Body of pancreas (tissue), 4 donors: Measurements from ENCODE around the gene RASGEF1C.

Experiments used
- POLR2A ChIP-seq, 3 donors: fragments of 450-650 bp; IDR thresholded peaks; one replicate each; pipeline ENCODE4 v1.6.1; 2016; ENCODE audit warnings: antibody characterized with exemption in 3 of 3, mild to moderate bottlenecking in 2 of 3
- TF ChIP-seq, protein P1 (sequence below), 7 experiments: fragments of 450-650 bp in 4 of 7; fragments of 200-600 bp in 3 of 7; sonication (generic) in 3 of 7; IDR thresholded peaks; one replicate each; pipeline ENCODE4 v1.5.1; 2016 to 2019; ENCODE audit warnings: antibody characterized with exemption in 7 of 7

DNA sequence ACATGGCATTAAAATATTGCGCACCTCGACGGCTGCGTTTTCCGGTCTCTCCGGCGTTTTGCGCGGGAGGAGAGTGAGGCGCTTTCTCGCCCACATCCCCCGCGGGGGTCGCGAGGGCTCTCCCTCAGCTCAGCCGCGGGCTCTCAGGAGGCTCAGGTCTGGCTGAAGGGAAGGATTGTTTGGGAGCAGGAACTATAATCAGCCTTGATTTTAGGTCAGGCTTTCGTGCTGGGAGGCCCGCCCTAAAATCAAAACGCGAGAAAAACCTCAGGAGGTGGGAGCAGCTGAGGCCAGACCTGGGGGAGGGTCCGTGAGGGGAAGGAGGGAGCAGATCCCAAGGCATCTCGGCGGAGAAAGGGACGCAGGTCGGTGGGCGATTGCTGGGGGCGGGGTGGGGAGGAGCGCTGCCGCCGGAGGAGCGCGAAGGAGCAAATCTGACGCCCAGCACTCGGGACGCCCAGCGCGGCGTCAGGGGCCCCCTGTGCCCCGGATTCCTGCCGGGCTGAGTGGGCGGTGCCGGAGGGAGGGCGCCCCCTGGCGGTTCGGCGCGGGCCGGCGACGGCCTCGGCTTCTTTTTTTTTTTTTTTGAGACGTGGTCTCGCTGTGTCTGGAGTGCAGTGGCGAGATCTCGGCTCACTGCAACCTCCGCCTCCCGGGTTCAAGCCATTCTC, 118.8 kb downstream of the RASGEF1C start:
- TF ChIP-seq, protein P1, sequence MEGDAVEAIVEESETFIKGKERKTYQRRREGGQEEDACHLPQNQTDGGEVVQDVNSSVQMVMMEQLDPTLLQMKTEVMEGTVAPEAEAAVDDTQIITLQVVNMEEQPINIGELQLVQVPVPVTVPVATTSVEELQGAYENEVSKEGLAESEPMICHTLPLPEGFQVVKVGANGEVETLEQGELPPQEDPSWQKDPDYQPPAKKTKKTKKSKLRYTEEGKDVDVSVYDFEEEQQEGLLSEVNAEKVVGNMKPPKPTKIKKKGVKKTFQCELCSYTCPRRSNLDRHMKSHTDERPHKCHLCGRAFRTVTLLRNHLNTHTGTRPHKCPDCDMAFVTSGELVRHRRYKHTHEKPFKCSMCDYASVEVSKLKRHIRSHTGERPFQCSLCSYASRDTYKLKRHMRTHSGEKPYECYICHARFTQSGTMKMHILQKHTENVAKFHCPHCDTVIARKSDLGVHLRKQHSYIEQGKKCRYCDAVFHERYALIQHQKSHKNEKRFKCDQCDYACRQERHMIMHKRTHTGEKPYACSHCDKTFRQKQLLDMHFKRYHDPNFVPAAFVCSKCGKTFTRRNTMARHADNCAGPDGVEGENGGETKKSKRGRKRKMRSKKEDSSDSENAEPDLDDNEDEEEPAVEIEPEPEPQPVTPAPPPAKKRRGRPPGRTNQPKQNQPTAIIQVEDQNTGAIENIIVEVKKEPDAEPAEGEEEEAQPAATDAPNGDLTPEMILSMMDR (IDR thresholded peaks at IDR 0.05), result peak; percentile 75 to 95 (median 90)
- peak in 2 of 3 donors; percentile 50 to 63 for TF ChIP-seq POLR2A (IDR thresholded peaks at IDR 0.05)
